IPS-18a (cell line): ENCODE data around the gene ANKS3.

ENCODE experiments used
- H3K27ac ChIP-seq: one replicate; pipeline ENCODE4 v1.5.1; 2013; ENCODE audit warnings: low read length
- H3K27me3 ChIP-seq: one replicate; pipeline ENCODE4 v1.6.1; 2013; ENCODE audit warnings: mild to moderate bottlenecking, low read length; ENCODE audit not compliant: control insufficient read depth, insufficient read depth
- H3K36me3 ChIP-seq: one replicate; pipeline ENCODE4 v1.6.1; 2013; ENCODE audit warnings: low read depth, low read length; ENCODE audit not compliant: control insufficient read depth
- H3K4me1 ChIP-seq: one replicate; pipeline ENCODE4 v1.6.1; 2013; ENCODE audit warnings: low read depth, low read length; ENCODE audit not compliant: control insufficient read depth
- H3K4me3 ChIP-seq: one replicate; pipeline ENCODE4 v1.5.1; 2013; ENCODE audit warnings: low read length
- H3K9ac ChIP-seq: one replicate; pipeline ENCODE4 v1.6.1; 2013; ENCODE audit warnings: mild to moderate bottlenecking, low read length, moderate library complexity
- H3K9me3 ChIP-seq: one replicate; pipeline ENCODE4 v1.6.1; 2013; ENCODE audit warnings: low read depth, low read length; ENCODE audit not compliant: control insufficient read depth

The ANKS3 gene

GRCh38 chr16:4767872-4768548, 33.9 kb upstream of the ANKS3 start:
- peak overlapping the region; percentile 55 for H3K4me3 ChIP-seq
- H3K27ac ChIP-seq, result peak overlapping the region; percentile 29
- no peaks in the 10 kb centered on the region for H3K9me3 ChIP-seq
- H3K9ac ChIP-seq, result peak overlapping the region; percentile 26
- peaks cover 17% of the 10 kb centered on the region for H3K36me3 ChIP-seq
- peaks cover 8% of the 10 kb centered on the region for H3K4me1 ChIP-seq
- H3K27me3 ChIP-seq, result no peaks in the 10 kb centered on the region

DNA sequence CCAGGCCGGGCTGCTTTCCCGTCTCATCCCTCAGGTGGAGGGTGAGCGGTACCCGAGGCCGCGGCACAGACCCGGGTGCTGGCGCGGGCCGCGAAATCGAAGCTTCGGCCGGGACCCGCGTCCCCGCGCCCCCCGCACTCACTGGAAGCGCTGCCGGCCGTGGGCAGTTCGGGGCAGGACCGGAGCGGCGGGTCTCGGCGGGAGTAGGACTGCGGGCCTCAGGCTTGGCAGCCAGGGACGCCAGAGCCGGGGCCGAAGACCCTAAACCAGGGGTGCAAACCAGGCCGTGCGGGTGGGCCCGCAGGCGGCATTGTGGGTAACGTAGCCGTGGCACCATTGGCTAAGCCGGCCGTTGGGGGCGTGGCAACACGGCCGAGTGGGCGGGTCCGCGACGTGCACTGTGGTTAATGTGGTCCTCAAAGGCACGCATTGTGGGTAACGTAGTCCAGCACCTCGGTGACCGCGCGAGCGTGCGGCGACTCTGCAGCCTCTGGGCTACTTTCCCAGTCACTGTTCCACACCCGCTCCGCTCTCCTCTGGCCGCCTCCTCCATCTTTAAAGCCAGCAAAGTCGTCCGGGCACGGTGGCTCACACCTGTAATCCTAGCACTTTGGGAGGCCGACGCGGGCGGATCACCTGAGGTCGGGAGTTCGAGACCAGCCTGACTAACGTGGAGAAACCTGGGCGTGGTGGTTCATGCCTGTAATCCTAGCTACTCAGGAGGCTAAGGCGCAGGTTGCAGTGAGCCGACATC, 33.0 kb upstream of the ANKS3 start, which contains the start of gene ZNF500:
Gene ZNF500, minus strand, starts transcription at position 288 of the 754 bp plus-strand sequence. CDS start 1,184 bp downstream, outside the sequence.
- Histone ChIP-seq H3K4me1 (peaks cover 8% of the 10 kb centered on the region), H3K27ac (peak within 1 kb of the TSS; percentile 44), H3K9ac (peak within 1 kb of the TSS; percentile 73), H3K27me3 (no peaks in the 10 kb centered on the region), H3K9me3 (no peaks in the 10 kb centered on the region), H3K4me3 (peak within 1 kb of the TSS; percentile 78), H3K36me3 (peaks cover 22% of the 10 kb centered on the region)

DNA sequence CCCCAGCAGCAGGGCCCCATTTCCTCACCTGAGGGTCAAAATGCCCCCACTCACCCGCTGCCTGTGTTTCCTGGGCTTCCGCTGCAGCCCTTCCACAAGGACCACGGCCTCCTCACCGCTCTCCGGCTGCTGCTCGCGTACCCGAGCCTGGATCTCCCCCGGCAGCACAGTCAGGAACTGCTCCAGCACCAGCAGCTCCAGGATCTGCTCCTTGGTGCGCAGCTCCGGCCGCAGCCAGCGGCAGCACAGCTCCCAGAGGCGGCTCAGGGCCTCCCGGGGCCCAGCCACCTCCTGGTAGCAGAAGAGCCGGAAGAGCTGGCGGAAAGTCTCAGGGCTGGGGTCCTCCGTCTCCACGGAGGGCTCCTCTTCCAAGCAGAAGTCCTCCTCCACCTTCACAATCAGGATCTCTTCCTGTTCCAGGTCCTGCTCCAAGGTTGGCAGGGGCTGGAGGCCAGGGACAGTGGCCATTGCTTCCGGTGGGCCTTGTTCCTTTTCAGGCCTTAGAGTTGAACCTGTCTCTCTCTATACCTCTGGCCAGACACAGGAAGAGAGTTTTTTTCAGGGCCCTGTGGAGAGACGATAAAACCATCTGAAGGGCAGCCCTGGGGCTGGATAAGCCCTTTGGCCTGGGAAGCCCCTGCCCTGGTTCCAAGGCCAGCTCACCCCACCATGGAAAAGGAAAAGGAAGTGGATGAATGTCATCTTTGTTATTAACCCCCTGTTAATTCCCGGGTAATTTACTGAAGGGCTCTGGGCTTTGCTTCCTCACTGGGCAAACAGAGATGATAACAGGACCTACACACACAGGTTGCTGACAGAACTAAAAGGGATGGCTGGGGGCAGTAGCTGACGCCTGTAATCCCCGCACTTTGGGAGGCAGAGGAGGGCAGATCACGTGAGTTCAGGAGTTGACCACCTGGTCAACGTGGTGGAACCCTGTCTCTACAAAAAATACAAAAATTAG, 31.7 kb upstream of the ANKS3 start:
- no peaks in the 10 kb centered on the region for H3K9me3 ChIP-seq
- no peak overlapping the region for H3K27ac ChIP-seq
- peaks cover 8% of the 10 kb centered on the region for H3K4me1 ChIP-seq
- peaks cover 28% of the 10 kb centered on the region for H3K36me3 ChIP-seq
- H3K27me3 ChIP-seq, result no peaks in the 10 kb centered on the region
- H3K9ac ChIP-seq, result peak overlapping the region; percentile 73
- peak overlapping the region; percentile 78 for H3K4me3 ChIP-seq

- Histone ChIP-seq H3K36me3 (peaks cover 43% of the 10 kb centered on the region), H3K9ac (no peak overlapping the region), H3K4me3 (no peak overlapping the region), H3K27me3 (no peaks in the 10 kb centered on the region), H3K9me3 (no peaks in the 10 kb centered on the region), H3K27ac (no peak overlapping the region), H3K4me1 (peaks cover 4% of the 10 kb centered on the region)
Measured at GRCh38 chr16:4763791-4764190, 29.7 kb upstream of the ANKS3 start.

- Histone ChIP-seq H3K4me3 (no peak overlapping the region), H3K9me3 (no peaks in the 10 kb centered on the region), H3K9ac (no peak overlapping the region), H3K27ac (no peak overlapping the region), H3K27me3 (no peaks in the 10 kb centered on the region), H3K4me1 (peaks cover 4% of the 10 kb centered on the region), H3K36me3 (peaks cover 52% of the 10 kb centered on the region)
Measured at GRCh38 chr16:4762205-4762604, 28.1 kb upstream of the ANKS3 start.

DNA sequence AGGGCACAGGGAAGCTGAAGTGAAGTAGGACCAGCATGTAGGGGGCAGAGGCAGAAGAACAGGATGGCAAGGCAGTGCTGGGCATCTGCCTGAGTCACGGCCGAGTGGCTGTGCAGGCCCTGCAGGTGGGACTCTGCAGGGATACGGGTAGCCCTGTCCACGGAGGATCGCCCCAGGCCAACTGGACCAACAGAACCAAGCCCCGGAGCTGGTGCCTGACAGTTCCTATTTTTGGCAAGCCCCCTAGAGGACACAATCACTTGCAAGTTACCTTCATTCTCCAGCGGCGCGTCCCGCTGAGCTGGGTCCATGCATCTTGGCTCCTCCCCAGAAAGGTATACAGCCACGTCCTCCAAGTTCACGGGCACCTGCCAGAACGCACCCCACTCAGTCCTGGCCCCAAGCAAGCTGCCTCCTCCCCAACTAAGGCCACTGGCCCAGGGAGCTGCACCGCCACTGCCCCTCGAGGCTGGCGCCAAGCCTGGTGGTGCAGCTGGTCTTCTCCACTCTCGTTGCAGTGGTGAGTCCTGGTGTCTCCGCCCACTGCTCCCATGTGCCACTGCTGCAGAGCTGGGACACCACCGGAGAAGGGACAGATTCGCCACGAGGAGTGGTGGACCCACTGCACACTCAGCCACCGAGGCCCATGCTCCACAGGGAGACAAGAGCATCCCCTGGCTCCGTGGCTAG, 26.3 kb upstream of the ANKS3 start:
- H3K27me3 ChIP-seq, result no peaks in the 10 kb centered on the region
- no peaks in the 10 kb centered on the region for H3K4me1 ChIP-seq
- no peak overlapping the region for H3K27ac ChIP-seq
- H3K4me3 ChIP-seq, result no peak overlapping the region
- no peaks in the 10 kb centered on the region for H3K9me3 ChIP-seq
- peaks cover 60% of the 10 kb centered on the region for H3K36me3 ChIP-seq
- H3K9ac ChIP-seq, result no peak overlapping the region

- Histone ChIP-seq H3K4me3 (no peak overlapping the region), H3K4me1 (no peaks in the 10 kb centered on the region), H3K27ac (no peak overlapping the region), H3K9me3 (no peaks in the 10 kb centered on the region), H3K27me3 (no peaks in the 10 kb centered on the region), H3K9ac (no peak overlapping the region), H3K36me3 (peaks cover 56% of the 10 kb centered on the region)
Measured at GRCh38 chr16:4755687-4756086, 21.6 kb upstream of the ANKS3 start.

DNA sequence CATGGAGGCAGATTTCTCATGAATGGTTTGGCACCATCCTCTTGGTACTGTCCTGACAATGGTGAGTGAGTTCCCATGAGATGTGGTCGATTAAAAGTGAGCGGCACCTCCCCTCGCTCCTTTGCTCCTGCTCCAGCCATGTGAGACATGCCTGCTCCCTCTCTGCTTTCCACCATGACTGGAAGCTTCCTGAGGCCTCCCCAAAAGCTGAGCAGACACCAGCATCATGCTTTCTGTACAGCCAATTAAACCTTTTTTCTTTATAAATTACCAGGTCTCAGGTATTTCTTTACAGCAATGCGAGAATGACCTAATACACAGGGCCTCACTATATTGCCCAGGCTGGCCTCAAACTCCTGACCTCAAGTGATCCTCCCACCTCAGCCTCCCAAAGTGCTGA, 20.8 kb upstream of the ANKS3 start:
- Histone ChIP-seq H3K4me1 (no peaks in the 10 kb centered on the region), H3K9me3 (no peaks in the 10 kb centered on the region), H3K36me3 (peaks cover 53% of the 10 kb centered on the region), H3K9ac (no peak overlapping the region), H3K27ac (no peak overlapping the region), H3K4me3 (no peak overlapping the region), H3K27me3 (no peaks in the 10 kb centered on the region)

DNA sequence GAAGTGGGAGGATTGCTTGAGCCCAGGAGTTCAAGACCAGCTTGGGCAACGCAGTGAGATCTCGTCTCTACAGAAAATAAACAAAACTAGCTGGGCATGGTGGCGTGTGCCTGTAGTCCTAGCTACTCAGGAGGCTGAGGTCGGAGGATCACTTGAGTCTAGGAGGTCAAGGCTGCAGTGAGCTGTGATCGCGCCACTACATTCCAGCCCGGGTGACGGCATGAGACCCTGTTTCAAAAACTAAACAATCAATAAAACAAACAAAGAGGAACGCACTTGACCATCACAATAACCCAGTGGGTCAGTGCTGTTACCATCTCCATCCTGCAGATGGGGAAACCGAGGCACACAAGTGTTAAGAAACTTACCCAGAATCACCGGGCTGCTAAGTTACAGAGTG, 19.2 kb upstream of the ANKS3 start:
- Histone ChIP-seq H3K9ac (no peak overlapping the region), H3K36me3 (peaks cover 36% of the 10 kb centered on the region), H3K4me3 (no peak overlapping the region), H3K27ac (no peak overlapping the region), H3K4me1 (no peaks in the 10 kb centered on the region), H3K9me3 (no peaks in the 10 kb centered on the region), H3K27me3 (no peaks in the 10 kb centered on the region)

DNA sequence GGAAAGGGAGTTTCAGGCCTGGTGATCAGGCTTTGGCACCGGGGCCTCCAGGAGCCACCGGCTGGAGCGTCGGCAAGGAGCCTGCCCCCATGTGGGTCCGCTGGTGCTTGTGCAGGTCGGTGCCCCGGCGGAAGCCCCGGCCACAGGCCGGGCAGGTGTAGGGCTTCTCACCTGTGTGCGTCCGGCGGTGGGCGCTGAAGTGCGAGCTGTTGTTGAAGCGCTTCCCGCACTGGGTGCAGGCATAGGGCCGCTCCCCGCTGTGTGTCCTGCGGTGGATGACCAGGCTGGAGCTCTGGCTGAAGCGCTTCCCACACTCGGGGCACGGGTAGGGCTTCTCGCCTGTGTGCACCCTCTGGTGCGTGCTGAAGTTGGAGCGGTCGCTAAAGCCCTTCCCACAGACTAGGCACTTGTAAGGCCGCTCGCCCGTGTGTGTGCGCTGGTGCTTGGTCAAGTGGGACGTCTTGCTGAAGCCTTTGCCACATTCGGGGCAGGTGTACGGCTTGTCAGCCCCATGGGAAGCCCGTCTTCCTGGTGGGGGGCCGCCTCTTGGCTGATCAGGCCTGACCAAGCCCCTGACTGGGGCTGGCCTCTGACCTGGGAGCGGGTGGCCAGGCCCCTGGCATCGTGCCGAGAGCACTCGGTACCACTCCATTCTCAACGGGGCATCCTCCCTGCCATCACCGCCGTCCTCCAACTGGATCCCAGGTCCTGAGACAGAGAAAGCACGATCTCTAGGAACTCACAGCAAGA, 18.5 kb upstream of the ANKS3 start:
- H3K4me3 ChIP-seq, result no peak overlapping the region
- H3K27ac ChIP-seq, result no peak overlapping the region
- H3K4me1 ChIP-seq, result no peaks in the 10 kb centered on the region
- H3K36me3 ChIP-seq, result peaks cover 33% of the 10 kb centered on the region
- no peaks in the 10 kb centered on the region for H3K27me3 ChIP-seq
- H3K9ac ChIP-seq, result no peak overlapping the region
- no peaks in the 10 kb centered on the region for H3K9me3 ChIP-seq
